ENCODE results near the gene HIVEP3.
"Not testable (repeated sequence)": the region's sequence is repeated elsewhere in the genome, so short reads cannot be mapped to it uniquely, and the experiment has no call there.

The HIVEP3 gene

GRCh38 chr1:41939194-41939593, 20.5 kb upstream of the HIVEP3 start:
- H3K36me3 Mint-ChIP-seq = peaks cover 10% of the 10 kb centered on the region
- DNase-seq = no peak
- H3K4me3 Mint-ChIP-seq = no peak overlapping the region
- H3K27ac Mint-ChIP-seq = no peak overlapping the region
- no peaks in the 10 kb centered on the region for H3K27me3 Mint-ChIP-seq
- H3K4me1 Mint-ChIP-seq = no peaks in the 10 kb centered on the region
- CTCF ChIA-PET = no interaction called here
- H3K9me3 Mint-ChIP-seq = peaks cover 10% of the 10 kb centered on the region

GRCh38 chr1:41936107-41936506, 17.4 kb upstream of the HIVEP3 start:
- Mint-ChIP-seq H3K4me3 (no peak overlapping the region), H3K4me1 (no peaks in the 10 kb centered on the region), H3K27me3 (no peaks in the 10 kb centered on the region), H3K36me3 (peaks cover 12% of the 10 kb centered on the region), H3K9me3 (peaks cover 9% of the 10 kb centered on the region), H3K27ac (no peak overlapping the region)
- CTCF ChIA-PET = interaction anchor here (0.8 kb wide), 1 partner anchor 10 kb away, joined by 3 read pairs; no protein-coding TSS in a partner anchor
- no peak for DNase-seq

GRCh38 chr1:41935226-41935625, 16.5 kb upstream of the HIVEP3 start:
- Mint-ChIP-seq H3K27ac (no peak overlapping the region), H3K27me3 (no peaks in the 10 kb centered on the region), H3K4me1 (no peaks in the 10 kb centered on the region), H3K4me3 (no peak overlapping the region), H3K9me3 (peaks cover 9% of the 10 kb centered on the region), H3K36me3 (peaks cover 12% of the 10 kb centered on the region)
- CTCF ChIA-PET = no interaction called here
- DNase-seq = no peak

GRCh38 chr1:41933106-41933505, 14.4 kb upstream of the HIVEP3 start:
- Mint-ChIP-seq H3K27ac (no peak overlapping the region), H3K4me1 (no peaks in the 10 kb centered on the region), H3K4me3 (no peak overlapping the region), H3K9me3 (peaks cover 9% of the 10 kb centered on the region), H3K27me3 (no peaks in the 10 kb centered on the region), H3K36me3 (peaks cover 9% of the 10 kb centered on the region)
- DNase-seq = no peak
- CTCF ChIA-PET = interaction anchor here (0.6 kb wide), 1 partner anchor 1783 kb away, joined by 3 read pairs; no protein-coding TSS in a partner anchor

GRCh38 chr1:41931578-41931977, 12.9 kb upstream of the HIVEP3 start:
- Mint-ChIP-seq H3K36me3 (peaks cover 7% of the 10 kb centered on the region), H3K4me1 (no peaks in the 10 kb centered on the region), H3K4me3 (no peak overlapping the region), H3K27me3 (no peaks in the 10 kb centered on the region), H3K27ac (no peak overlapping the region), H3K9me3 (peaks cover 4% of the 10 kb centered on the region)
- CTCF ChIA-PET = no interaction called here
- no peak for DNase-seq

- no peaks in the 10 kb centered on the region for H3K4me1 Mint-ChIP-seq
- CTCF ChIA-PET = interaction anchor here (1.2 kb wide), 1 partner anchor 115 kb away, joined by 6 read pairs; no protein-coding TSS in a partner anchor
- no peaks in the 10 kb centered on the region for H3K27me3 Mint-ChIP-seq
- no peak for DNase-seq
- no peak overlapping the region for H3K27ac Mint-ChIP-seq
- H3K4me3 Mint-ChIP-seq = no peak overlapping the region
- H3K9me3 Mint-ChIP-seq = no peaks in the 10 kb centered on the region
- H3K36me3 Mint-ChIP-seq = peaks cover 3% of the 10 kb centered on the region
Observed at GRCh38 chr1:41927118-41927517, 8.4 kb upstream of the HIVEP3 start.

- Mint-ChIP-seq H3K4me3 (no peak overlapping the region), H3K27me3 (no peaks in the 10 kb centered on the region), H3K4me1 (peaks cover 7% of the 10 kb centered on the region), H3K27ac (no peak overlapping the region), H3K9me3 (peaks cover 6% of the 10 kb centered on the region), H3K36me3 (peaks cover 3% of the 10 kb centered on the region)
- CTCF ChIA-PET = interaction anchor here (0.9 to 1.2 kb wide), 2 partner anchors 10 to 114 kb away, joined by 3 to 6 read pairs; no protein-coding TSS in a partner anchor
- no peak for DNase-seq
Observed at GRCh38 chr1:41925712-41926111, 7.0 kb upstream of the HIVEP3 start.

GRCh38 chr1:41924911-41925310, 6.2 kb upstream of the HIVEP3 start:
- Mint-ChIP-seq H3K27ac (no peak overlapping the region), H3K9me3 (peaks cover 6% of the 10 kb centered on the region), H3K4me3 (no peak overlapping the region), H3K27me3 (no peaks in the 10 kb centered on the region), H3K36me3 (peaks cover 3% of the 10 kb centered on the region), H3K4me1 (peaks cover 15% of the 10 kb centered on the region)
- CTCF ChIA-PET = no interaction called here
- DNase-seq = no peak

- H3K4me3 Mint-ChIP-seq, DNase-seq, CTCF ChIA-PET, H3K27ac Mint-ChIP-seq, H3K36me3 Mint-ChIP-seq, H3K27me3 Mint-ChIP-seq, H3K9me3 Mint-ChIP-seq: not testable (repeated sequence)
- peaks cover 47% of the 10 kb centered on the region for H3K4me1 Mint-ChIP-seq
Observed at GRCh38 chr1:41921271-41921670, 2.5 kb upstream of the HIVEP3 start.

GRCh38 chr1:41920658-41921057, 1.9 kb upstream of the HIVEP3 start:
- no peaks in the 10 kb centered on the region for H3K27me3 Mint-ChIP-seq
- H3K9me3 Mint-ChIP-seq = peaks cover 6% of the 10 kb centered on the region
- H3K4me1 Mint-ChIP-seq = peaks cover 53% of the 10 kb centered on the region
- no peak for DNase-seq
- CTCF ChIA-PET = interaction anchor here (1.0 to 1.2 kb wide), 2 partner anchors 29 to 51 kb away, joined by 4 to 5 read pairs; no protein-coding TSS in a partner anchor
- peak overlapping the region; percentile 98 for H3K27ac Mint-ChIP-seq
- peaks cover 3% of the 10 kb centered on the region for H3K36me3 Mint-ChIP-seq
- H3K4me3 Mint-ChIP-seq = peak overlapping the region; percentile 87

GRCh38 chr1:41919764-41920397, 1.2 kb upstream of the HIVEP3 start:
- Mint-ChIP-seq H3K4me3 (peak overlapping the region; percentile 87), H3K4me1 (peaks cover 61% of the 10 kb centered on the region), H3K36me3 (peaks cover 3% of the 10 kb centered on the region), H3K9me3 (peaks cover 6% of the 10 kb centered on the region), H3K27me3 (no peaks in the 10 kb centered on the region), H3K27ac (peak overlapping the region; percentile 98)
- CTCF ChIA-PET = interaction anchor here (1.0 to 1.6 kb wide), 4 partner anchors 28 to 108 kb away, joined by 3 to 5 read pairs (median 4); no protein-coding TSS in a partner anchor
- DNase-seq = peak; percentile 93

- Mint-ChIP-seq H3K4me1 (peaks cover 69% of the 10 kb centered on the region), H3K27me3 (no peaks in the 10 kb centered on the region), H3K27ac (peak overlapping the region; percentile 98), H3K36me3 (peaks cover 2% of the 10 kb centered on the region), H3K9me3 (peaks cover 6% of the 10 kb centered on the region), H3K4me3 (peak overlapping the region; percentile 87)
- no peak for DNase-seq
- CTCF ChIA-PET = interaction anchor here (1.2 to 1.6 kb wide), 4 partner anchors 27 to 107 kb away, joined by 3 to 7 read pairs (median 4); no protein-coding TSS in a partner anchor
Observed at GRCh38 chr1:41919131-41919530, 409 bp upstream of the HIVEP3 start.

GRCh38 chr1:41917835-41918449, 780 bp downstream of the HIVEP3 start:
- peaks cover 81% of the 10 kb centered on the region for H3K4me1 Mint-ChIP-seq
- peak overlapping the region; percentile 98 for H3K27ac Mint-ChIP-seq
- H3K36me3 Mint-ChIP-seq = peaks cover 9% of the 10 kb centered on the region
- no peaks in the 10 kb centered on the region for H3K27me3 Mint-ChIP-seq
- CTCF ChIA-PET = interaction anchor here (0.7 to 1.6 kb wide), 2 partner anchors 26 to 52 kb away, joined by 3 to 7 read pairs; no protein-coding TSS in a partner anchor
- peak overlapping the region; percentile 87 for H3K4me3 Mint-ChIP-seq
- peaks cover 6% of the 10 kb centered on the region for H3K9me3 Mint-ChIP-seq
- DNase-seq = peak; percentile 65

GRCh38 chr1:41917076-41917475, 1.6 kb downstream of the HIVEP3 start:
- peaks cover 7% of the 10 kb centered on the region for H3K9me3 Mint-ChIP-seq
- H3K27ac Mint-ChIP-seq = peak overlapping the region; percentile 92
- no peaks in the 10 kb centered on the region for H3K27me3 Mint-ChIP-seq
- H3K36me3 Mint-ChIP-seq = peaks cover 15% of the 10 kb centered on the region
- CTCF ChIA-PET = interaction anchor here (0.7 to 2.4 kb wide), 4 partner anchors 23 to 105 kb away, joined by 3 to 13 read pairs (median 7); no protein-coding TSS in a partner anchor
- no peak for DNase-seq
- peaks cover 89% of the 10 kb centered on the region for H3K4me1 Mint-ChIP-seq
- H3K4me3 Mint-ChIP-seq = peak overlapping the region; percentile 87

Data from activated naive CD4-positive, alpha-beta T cell treated with anti-CD3 and anti-CD28 coated beads, Interleukin-2, amount 10 ng/mL, durations not matched to agents 7 days and 5 days (primary cell).